ENCODE measurements around the gene TAF6.

TAF6 gene

DNA sequence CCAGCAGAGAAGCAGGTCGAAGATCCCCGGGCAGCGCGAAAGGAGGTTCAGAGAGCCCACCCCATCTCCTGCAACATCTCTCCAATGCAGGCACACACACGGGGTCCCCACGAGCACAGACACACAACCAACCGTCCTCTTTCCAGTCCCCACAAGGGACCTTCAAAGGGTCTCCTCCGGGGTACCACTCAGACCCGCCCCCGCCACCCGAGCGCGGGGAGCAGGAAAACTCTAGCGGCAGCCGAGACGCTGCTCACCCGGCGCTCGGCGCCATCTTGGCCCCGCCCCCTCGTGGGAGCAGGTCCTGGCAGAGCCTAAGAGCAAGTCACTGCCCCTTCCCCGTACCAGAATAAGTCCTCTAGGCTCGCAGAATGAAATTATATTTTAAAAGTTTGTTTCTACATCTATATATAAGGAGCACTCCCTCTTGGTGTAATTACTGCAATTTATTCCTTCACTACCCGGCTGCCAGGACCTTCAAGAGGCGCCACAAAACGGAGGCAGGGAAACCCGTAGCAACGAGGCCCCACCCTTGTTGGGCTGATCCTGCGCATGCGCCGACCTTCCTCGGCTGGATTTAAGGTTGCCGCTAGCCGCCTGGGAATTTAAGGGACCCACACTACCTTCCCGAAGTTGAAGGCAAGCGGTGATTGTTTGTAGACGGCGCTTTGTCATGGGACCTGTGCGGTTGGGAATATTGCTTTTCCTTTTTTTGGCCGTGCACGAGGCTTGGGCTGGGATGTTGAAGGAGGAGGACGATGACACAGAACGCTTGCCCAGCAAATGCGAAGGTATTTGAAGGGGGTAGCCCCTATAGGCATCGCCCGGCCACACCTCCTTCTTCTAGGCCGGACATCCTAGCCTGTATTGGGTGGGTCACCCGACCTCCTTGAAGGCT is at the start of gene TAF6, which contains the start of gene CNPY4:
TAF6 (minus strand) TSS at position 287 of the 898 bp plus-strand sequence. CDS start 5,149 bp downstream, outside the sequence.
CNPY4 (plus strand) TSS at position 563 of the 898 bp plus-strand sequence; CDS start at position 674, 111 bp downstream.
- DNase-seq, result peak; percentile 96

DNA sequence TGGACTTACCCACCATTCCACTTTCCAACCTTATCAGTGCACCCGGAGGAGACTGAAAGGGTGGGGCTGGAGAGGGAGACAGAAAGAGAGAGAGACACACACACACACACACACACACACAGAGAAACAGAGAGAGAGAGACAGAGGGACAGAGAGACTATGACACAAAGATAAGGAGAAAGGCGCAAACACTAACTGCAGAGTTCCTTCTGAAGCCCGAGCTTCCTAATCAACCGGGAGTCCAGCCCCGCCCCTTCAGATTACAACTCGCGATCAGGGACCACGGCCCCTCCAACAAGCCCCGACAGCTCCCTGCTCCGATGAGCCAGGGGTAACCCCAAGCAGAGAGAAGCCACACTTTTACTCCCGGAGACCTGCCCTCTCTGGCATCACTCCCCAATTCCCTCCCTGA is 48.8 kb upstream of the TAF6 start:
- DNase-seq, result no peak

GRCh38 chr7:100166970-100167911 is 48.1 kb upstream of the TAF6 start:
- DNase-seq, result no peak

GRCh38 chr7:100166317-100166940 is 47.3 kb upstream of the TAF6 start:
- DNase-seq, result no peak

DNA sequence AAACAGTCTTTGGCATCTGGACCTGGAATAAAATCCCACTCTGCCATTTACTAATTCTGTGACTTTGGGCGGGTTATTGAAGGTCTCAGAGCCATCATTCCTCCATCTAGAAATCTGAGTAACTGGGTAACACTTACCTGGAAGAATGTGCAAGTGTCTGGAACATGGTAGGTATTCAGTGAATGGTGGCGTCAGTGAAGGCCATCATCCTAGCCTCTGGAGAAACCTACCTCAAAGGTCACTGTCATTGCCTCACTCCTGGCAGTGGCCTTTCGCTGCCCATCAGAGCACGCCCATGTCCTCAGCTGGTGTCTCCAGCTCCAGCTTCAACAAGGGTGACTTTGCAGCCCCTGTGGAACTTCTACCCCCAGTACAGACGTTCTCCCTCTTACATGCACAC is 44.7 kb upstream of the TAF6 start:
- no peak for DNase-seq

- DNase-seq, result no peak
Observed at GRCh38 chr7:100163006-100163531, 43.9 kb upstream of the TAF6 start.

DNA sequence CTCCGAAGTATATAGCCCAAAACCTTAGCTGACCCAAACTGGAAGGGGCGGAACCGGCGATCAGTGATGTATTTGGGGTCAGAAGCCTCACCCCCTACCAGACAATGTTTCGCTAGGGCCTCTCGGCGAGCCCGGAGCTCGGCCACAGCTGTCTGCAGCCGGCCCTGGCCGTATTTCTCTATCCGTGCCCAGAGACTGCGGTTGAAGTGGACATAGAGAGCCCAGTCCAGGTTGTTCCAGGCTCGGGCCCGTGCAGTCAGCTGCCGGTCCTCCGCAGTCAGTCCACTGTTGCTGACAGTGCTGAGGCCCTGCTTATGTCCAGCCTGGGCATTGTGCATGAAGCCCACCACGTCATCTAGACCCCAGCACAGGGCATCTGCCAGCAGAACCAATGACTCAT is 40.9 kb upstream of the TAF6 start:
- DNase-seq, result no peak

DNA sequence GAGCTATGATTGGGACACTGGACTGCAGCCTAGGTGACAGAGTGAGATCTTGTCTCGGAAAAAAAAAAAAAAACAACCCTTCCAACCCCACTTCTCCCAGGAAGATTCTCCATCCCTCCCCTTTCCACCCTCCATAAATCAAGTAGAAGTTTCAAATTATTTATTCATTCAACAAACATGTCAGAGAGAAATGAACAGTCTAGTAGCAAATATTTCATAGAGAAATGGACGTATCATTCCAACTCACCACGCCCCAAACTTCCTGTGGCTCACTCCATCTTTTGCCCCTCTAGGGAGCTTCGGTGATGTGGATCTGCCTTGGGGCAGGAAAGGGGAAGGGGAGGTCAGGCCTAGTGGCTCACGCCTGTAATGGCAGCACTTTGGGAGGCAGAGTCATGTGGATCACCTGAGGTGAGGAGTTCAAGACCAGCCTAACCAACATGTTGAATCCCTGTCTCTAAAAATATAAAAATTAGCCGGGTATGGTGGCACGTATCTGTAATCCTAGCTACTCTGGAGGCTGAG is 40.0 kb upstream of the TAF6 start:
- DNase-seq, result no peak

GRCh38 chr7:100158229-100159098 is 39.3 kb upstream of the TAF6 start, which contains the start of gene TRAPPC14:
TRAPPC14 (minus strand) TSS chr7:100158723; CDS start chr7:100158499, 224 bp downstream.
- peak; percentile 82 for DNase-seq

DNA sequence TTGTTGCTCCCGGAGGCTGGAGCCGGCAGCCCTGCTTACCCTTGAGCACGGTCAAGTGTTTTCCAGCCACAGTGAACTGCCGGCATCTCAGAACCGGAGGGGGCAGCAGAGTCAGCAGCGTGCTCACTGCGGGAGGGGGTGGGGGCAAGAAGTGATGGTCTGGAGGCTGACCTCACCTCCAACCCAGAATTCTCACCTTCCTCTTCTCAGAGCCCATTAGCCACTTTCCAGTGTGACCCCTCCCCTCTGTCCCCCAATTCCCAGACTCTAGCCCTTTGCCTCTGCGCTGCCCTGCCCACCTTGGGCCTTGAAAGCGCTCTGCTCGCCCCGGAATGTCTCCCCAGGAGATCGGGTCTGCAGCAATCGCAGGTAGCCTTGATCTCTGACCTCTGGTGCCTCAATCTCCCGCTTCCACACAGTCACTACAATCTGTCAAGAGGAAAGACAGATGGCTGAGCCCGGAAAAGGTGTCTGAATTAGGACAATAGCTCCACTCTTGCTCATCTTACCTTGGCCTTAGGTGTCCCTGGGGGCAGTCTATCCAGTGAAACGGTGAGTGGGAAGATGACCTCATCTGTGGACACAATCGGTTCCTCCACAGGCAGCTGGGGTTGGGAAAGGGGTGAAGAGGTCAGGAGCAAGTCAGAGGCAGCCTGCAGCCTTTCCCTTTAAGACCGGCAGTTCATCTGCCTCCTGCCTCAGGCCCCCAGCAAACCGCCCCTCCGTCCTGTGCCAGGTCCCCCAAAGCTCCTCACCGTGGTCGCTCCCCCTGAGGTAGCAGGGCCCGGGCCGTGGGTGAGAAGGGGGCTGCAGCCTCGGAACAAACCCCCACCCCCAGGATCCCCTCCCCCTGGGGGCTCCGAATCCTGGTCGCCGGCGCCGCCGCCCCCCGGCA is 38.4 kb upstream of the TAF6 start:
- peak; percentile 72 for DNase-seq

- DNase-seq, result no peak
Observed at GRCh38 chr7:100157069-100157333, 37.8 kb upstream of the TAF6 start.

- DNase-seq, result no peak
Observed at GRCh38 chr7:100156331-100157068, 37.3 kb upstream of the TAF6 start.

- no peak for DNase-seq
Observed at GRCh38 chr7:100155553-100156317, 36.6 kb upstream of the TAF6 start.

DNA sequence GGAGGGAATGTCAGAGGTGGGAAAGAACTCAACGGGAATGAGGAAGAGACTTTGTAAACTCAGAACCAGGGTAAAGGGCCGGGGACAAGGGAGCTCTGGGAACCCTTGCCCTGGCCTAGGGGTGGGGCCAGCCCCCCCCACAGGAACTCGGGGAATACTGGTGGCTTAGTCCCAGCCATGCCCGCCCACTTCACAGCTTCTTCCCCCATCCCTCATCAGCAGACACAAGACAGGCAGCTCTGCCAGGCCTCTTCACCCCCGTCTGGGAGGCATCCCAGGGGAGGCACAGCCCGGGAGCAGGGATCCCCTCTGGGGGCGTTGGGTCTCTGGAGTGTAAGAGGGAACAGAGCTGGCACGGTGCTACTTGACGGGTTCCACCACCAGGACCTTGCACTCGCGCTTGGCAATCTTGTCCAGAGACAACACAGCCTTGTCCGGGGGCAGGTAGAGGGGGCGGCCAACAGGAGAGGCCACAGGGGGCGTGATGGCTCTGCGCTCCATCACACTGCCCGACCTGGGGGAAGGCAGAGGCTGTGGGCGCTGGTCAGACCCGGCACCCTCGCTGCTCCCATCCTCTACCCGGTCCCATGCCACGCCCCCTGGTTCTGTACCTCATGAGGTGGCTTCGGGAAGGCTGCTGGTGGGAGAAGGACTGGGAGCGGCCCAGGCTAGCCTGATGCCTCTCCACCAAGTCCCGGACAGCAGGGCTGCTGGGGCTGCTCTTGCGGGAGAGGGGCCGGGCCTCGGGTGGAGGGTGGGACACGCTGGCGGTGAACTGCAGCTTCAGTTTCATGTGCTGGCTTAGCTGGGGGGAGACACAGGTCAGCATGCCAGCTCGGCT is 35.7 kb upstream of the TAF6 start:
- DNase-seq, result no peak

GRCh38 chr7:100153708-100154535 is 34.8 kb upstream of the TAF6 start:
- no peak for DNase-seq

- DNase-seq, result no peak
Observed at GRCh38 chr7:100152937-100153666, 33.9 kb upstream of the TAF6 start.
